Amniotic stem cell (primary cell): Measurements from ENCODE around the gene STAM.
"Not testable (repeated sequence)": the region's sequence is repeated elsewhere in the genome, so short reads cannot be mapped to it uniquely, and the experiment has no call there.

ENCODE experiments used
- DNase-seq: peaks from one replicate; lab custom pipeline; 2025; lab: John Stamatoyannopoulos, UW

The STAM gene

GRCh38 chr10:17643755-17644484, at the start of gene STAM:
Gene STAM, plus strand, starts transcription at chr10:17644151. Its CDS starts 189 bp downstream, at chr10:17644340.
- DNase-seq, result peak; percentile 83

- DNase-seq, result no peak
Measured at GRCh38 chr10:17597386-17597785, 46.6 kb upstream of the STAM start.

GRCh38 chr10:17599089-17599488, 44.9 kb upstream of the STAM start:
- no peak for DNase-seq

- no peak for DNase-seq
Measured at GRCh38 chr10:17605936-17606335, 38.0 kb upstream of the STAM start.

GRCh38 chr10:17606547-17607040, 37.4 kb upstream of the STAM start:
- no peak for DNase-seq

GRCh38 chr10:17607060-17607459, 36.9 kb upstream of the STAM start:
- DNase-seq, result no peak

GRCh38 chr10:17607603-17608332, 36.2 kb upstream of the STAM start:
- DNase-seq, result peak; percentile 24

GRCh38 chr10:17609523-17610079, 34.4 kb upstream of the STAM start:
- no peak for DNase-seq

GRCh38 chr10:17616403-17617030, 27.4 kb upstream of the STAM start:
- peak; percentile 18 for DNase-seq

GRCh38 chr10:17617031-17617911, 26.7 kb upstream of the STAM start, which contains the start of gene HACD1:
Gene HACD1, minus strand, starts transcription at chr10:17617374. Its CDS starts 35 bp downstream, at chr10:17617339.
- peak; percentile 38 for DNase-seq

GRCh38 chr10:17622061-17622460, 21.9 kb upstream of the STAM start:
- DNase-seq, result no peak

- DNase-seq, result no peak
Measured at GRCh38 chr10:17624996-17625395, 19.0 kb upstream of the STAM start.

GRCh38 chr10:17626656-17627055, 17.3 kb upstream of the STAM start:
- no peak for DNase-seq

GRCh38 chr10:17632590-17632989, 11.4 kb upstream of the STAM start:
- not testable (repeated sequence) for DNase-seq

GRCh38 chr10:17633353-17633752, 10.6 kb upstream of the STAM start:
- no peak for DNase-seq

GRCh38 chr10:17637869-17638268, 6.1 kb upstream of the STAM start:
- no peak for DNase-seq

- no peak for DNase-seq
Measured at GRCh38 chr10:17640331-17640816, 3.6 kb upstream of the STAM start.

- peak; percentile 75 for DNase-seq
Measured at GRCh38 chr10:17643339-17643754, 604 bp upstream of the STAM start.

GRCh38 chr10:17644485-17644943, 563 bp downstream of the STAM start:
- DNase-seq, result no peak

GRCh38 chr10:17645621-17646345, 1.8 kb downstream of the STAM start:
- DNase-seq, result no peak
